Measurements from ENCODE around the gene ZNF593.

The ZNF593 gene

DNA sequence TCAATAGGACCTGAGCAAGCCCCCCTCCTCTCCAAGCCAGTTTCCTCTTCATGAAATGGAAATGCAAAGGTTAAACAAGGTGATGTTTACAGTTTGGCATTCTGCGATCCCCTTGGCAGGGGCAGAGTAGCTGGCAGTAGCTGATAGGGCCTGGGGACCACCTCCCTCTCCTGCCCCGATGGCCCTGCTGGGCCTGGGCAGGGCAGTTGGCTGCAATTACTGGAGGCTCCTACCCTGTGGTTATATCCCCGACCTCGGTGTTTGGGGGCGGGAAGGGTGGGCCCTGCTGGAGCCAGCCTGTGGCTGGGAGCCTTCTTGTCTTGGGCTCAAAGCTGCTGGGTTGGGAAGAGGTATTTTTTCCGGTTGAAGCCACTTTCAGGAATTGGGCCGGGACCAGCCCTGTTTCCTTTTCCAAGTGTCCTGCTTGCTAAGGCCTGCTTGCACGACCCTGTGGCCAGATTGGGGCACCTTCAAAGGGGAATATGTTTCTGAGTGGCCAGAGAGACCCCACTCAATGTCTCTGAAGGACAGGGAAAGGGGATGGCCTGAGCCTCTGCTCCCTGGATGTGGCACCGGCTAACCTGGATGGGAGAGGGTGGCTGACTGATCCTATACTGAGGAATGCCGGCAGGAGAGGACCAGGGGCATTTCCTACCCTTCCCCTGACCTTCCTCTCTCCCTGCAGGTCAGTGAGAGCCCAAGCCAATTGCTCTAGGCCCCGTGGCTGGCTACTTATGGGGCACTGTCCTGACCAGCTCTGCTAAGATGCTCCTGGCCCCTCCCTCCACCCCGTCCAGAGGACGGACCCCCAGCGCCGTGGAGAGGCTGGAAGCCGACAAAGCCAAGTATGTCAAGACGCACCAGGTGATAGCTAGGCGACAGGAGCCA lies 8.9 kb upstream of the ZNF593 start:
- TF ChIP-seq EZH2phosphoT487 (IDR thresholded peaks at IDR 0.05; ENCODE audit: low read depth) (no peak), CTCF (IDR thresholded peaks at IDR 0.05; ENCODE audit: low read depth, low read length) (no peak)
- H3K9ac ChIP-seq (ENCODE audit: low read length): no peak overlapping the region
- no peaks in the 10 kb centered on the region for H3K79me2 ChIP-seq (ENCODE audit: low read length)
- H2AFZ ChIP-seq (ENCODE audit: low read depth, low read length): no peak overlapping the region
- H3K27me3 ChIP-seq (ENCODE audit: low read depth, low read length): no peaks in the 10 kb centered on the region
- no peaks in the 10 kb centered on the region for H3K36me3 ChIP-seq (replicated peaks; ENCODE audit: low read depth, low read length)
- H3K4me3 ChIP-seq (ENCODE audit: low read length): no peak overlapping the region
- H3K4me1 ChIP-seq (ENCODE audit: low read length): peaks cover 11% of the 10 kb centered on the region
- H4K20me1 ChIP-seq (ENCODE audit: insufficient read depth, low read length): no peaks in the 10 kb centered on the region
- H3K4me2 ChIP-seq (ENCODE audit: low read length): no peak overlapping the region
- H3K9me3 ChIP-seq (ENCODE audit: insufficient read depth, low read length): no peaks in the 10 kb centered on the region
- H3K27ac ChIP-seq (ENCODE audit: low read length): no peak overlapping the region

- no peaks in the 10 kb centered on the region for H3K79me2 ChIP-seq (ENCODE audit: low read length)
- H3K27ac ChIP-seq (ENCODE audit: low read length): no peak overlapping the region
- H3K27me3 ChIP-seq (ENCODE audit: low read depth, low read length): no peaks in the 10 kb centered on the region
- no peak overlapping the region for H3K9ac ChIP-seq (ENCODE audit: low read length)
- H2AFZ ChIP-seq (ENCODE audit: low read depth, low read length): no peak overlapping the region
- TF ChIP-seq CTCF (IDR thresholded peaks at IDR 0.05; ENCODE audit: low read depth, low read length) (no peak), EZH2phosphoT487 (IDR thresholded peaks at IDR 0.05; ENCODE audit: low read depth) (no peak)
- H3K4me3 ChIP-seq (ENCODE audit: low read length): no peak overlapping the region
- peaks cover 11% of the 10 kb centered on the region for H3K4me1 ChIP-seq (ENCODE audit: low read length)
- no peaks in the 10 kb centered on the region for H3K9me3 ChIP-seq (ENCODE audit: insufficient read depth, low read length)
- no peaks in the 10 kb centered on the region for H4K20me1 ChIP-seq (ENCODE audit: insufficient read depth, low read length)
- no peaks in the 10 kb centered on the region for H3K36me3 ChIP-seq (replicated peaks; ENCODE audit: low read depth, low read length)
- H3K4me2 ChIP-seq (ENCODE audit: low read length): no peak overlapping the region
Observed at GRCh38 chr1:26161415-26162219, 8.1 kb upstream of the ZNF593 start.

- H2AFZ ChIP-seq (ENCODE audit: low read depth, low read length): no peak overlapping the region
Observed at GRCh38 chr1:26162220-26162709, 7.4 kb upstream of the ZNF593 start.

More at GRCh38 chr1:26162220-26162709, 7.4 kb upstream of the ZNF593 start:
- Histone ChIP-seq H3K4me3 (ENCODE audit: low read length) (no peak overlapping the region), H3K9me3 (ENCODE audit: insufficient read depth, low read length) (no peaks in the 10 kb centered on the region), H3K9ac (ENCODE audit: low read length) (no peak overlapping the region), H3K27me3 (ENCODE audit: low read depth, low read length) (no peaks in the 10 kb centered on the region), H3K36me3 (replicated peaks; ENCODE audit: low read depth, low read length) (no peaks in the 10 kb centered on the region), H4K20me1 (ENCODE audit: insufficient read depth, low read length) (no peaks in the 10 kb centered on the region), H3K79me2 (ENCODE audit: low read length) (no peaks in the 10 kb centered on the region), H3K27ac (ENCODE audit: low read length) (no peak overlapping the region), H3K4me1 (ENCODE audit: low read length) (peaks cover 11% of the 10 kb centered on the region), H3K4me2 (ENCODE audit: low read length) (no peak overlapping the region)
- TF ChIP-seq CTCF (IDR thresholded peaks at IDR 0.05; ENCODE audit: low read depth, low read length): no peak
- no peak for TF ChIP-seq EZH2phosphoT487 (IDR thresholded peaks at IDR 0.05; ENCODE audit: low read depth)
